ENCODE measurements around the gene TPP1. TPM values are rescaled to one million over a fixed set of nuclear protein-coding genes. Genes with fewer than 3 reads are reported as not detected.

TPP1 gene
- total and polyA plus RNA-seq, 4 donors = 52.8 to 108 (median 86.5) TPM

- no peak for TF ChIP-seq MAX (IDR thresholded peaks at IDR 0.05)
- no peak for TF ChIP-seq ZBTB33 (IDR thresholded peaks at IDR 0.05)
- no peak for TF ChIP-seq NR2F2 (IDR thresholded peaks at IDR 0.05)
- no peak for TF ChIP-seq RAD21 (IDR thresholded peaks at IDR 0.05)
- no peak for TF ChIP-seq FOXA1 (IDR thresholded peaks at IDR 0.05)
Observed at GRCh38 chr11:6588018-6588417, 31.2 kb downstream of the TPP1 start (continued).

- no peak overlapping the region for H3K4me3 ChIP-seq (ENCODE audit: low read depth in 1 of 3, low read length in 3 of 3)
- no peak for DNase-seq (ENCODE audit: low spot score)
- no peaks in the 10 kb centered on the region for H3K27me3 ChIP-seq (ENCODE audit: control insufficient read depth in 4 of 4, insufficient read depth in 4 of 4, low read length in 3 of 4)
- H3K4me1 ChIP-seq (ENCODE audit: control insufficient read depth in 4 of 4, insufficient read depth in 4 of 4, low read length in 3 of 4) = peaks cover 0 to 3% (median 1%) of the 10 kb centered on the region in 4 donors
- no peak for TF ChIP-seq FOXA2 (IDR thresholded peaks at IDR 0.05)
- no peak for TF ChIP-seq MAX (IDR thresholded peaks at IDR 0.05)
- TF ChIP-seq FOXA1 (IDR thresholded peaks at IDR 0.05) = no peak
- no peak for TF ChIP-seq RXRA (IDR thresholded peaks at IDR 0.05)
- TF ChIP-seq REST (IDR thresholded peaks at IDR 0.05) = no peak
- TF ChIP-seq NR2F2 (IDR thresholded peaks at IDR 0.05) = no peak
- no peak for TF ChIP-seq EGR1 (IDR thresholded peaks at IDR 0.05; ENCODE audit: low read depth in 2 of 2)
- TF ChIP-seq HNF4A (conservative IDR thresholded peaks at IDR 0.05) = no peak
- no peak for TF ChIP-seq YY1 (IDR thresholded peaks at IDR 0.05)
- no peak for TF ChIP-seq ZBTB33 (IDR thresholded peaks at IDR 0.05)
- TF ChIP-seq RAD21 (IDR thresholded peaks at IDR 0.05) = no peak
- no peak for TF ChIP-seq SP1 (IDR thresholded peaks at IDR 0.05)
- no peak for TF ChIP-seq CTCF (IDR thresholded peaks at IDR 0.05; ENCODE audit: low read depth, low read length, missing input control)
- H3K9ac ChIP-seq (ENCODE audit: low read depth in 1 of 2, low read length in 2 of 2) = no peak overlapping the region
- WGBS = 67% methylated on average over 11 of the region's 11 CpGs
- H3K27ac ChIP-seq (ENCODE audit: low read depth in 1 of 2, low read length in 2 of 2) = no peak overlapping the region
- H3K9me3 ChIP-seq (ENCODE audit: control insufficient read depth in 4 of 4, low read length in 3 of 4) = peaks cover 0 to 9% (median 3%) of the 10 kb centered on the region in 4 donors
- H3K36me3 ChIP-seq (ENCODE audit: control insufficient read depth in 4 of 4, insufficient read depth in 3 of 4, low read depth in 1 of 4, low read length in 3 of 4) = peaks cover 0 to 5% (median 2%) of the 10 kb centered on the region in 4 donors
Observed at GRCh38 chr11:6587360-6587953, 31.8 kb downstream of the TPP1 start.

All from liver (tissue), 9 donors.